ENCODE results near the gene DACT2.

- TF ChIP-seq SPI1 (IDR thresholded peaks at IDR 0.05; ENCODE audit: low read depth, low read length) (no peak), TAF1 (IDR thresholded peaks at IDR 0.05; ENCODE audit: low read depth, low read length) (no peak), POLR2A (IDR thresholded peaks at IDR 0.05; ENCODE audit: low read depth, low read length) (no peak)
Observed at GRCh38 chr6:168352096-168352495, 32.5 kb upstream of the DACT2 start.

All from GM12891 (cell line).